Neural crest cell (in vitro differentiated cells): ENCODE measurements around the gene F11R. TPM values are rescaled to one million over a fixed set of nuclear protein-coding genes. Genes with fewer than 3 reads are reported as not detected.
"Not testable (repeated sequence)": the region's sequence is repeated elsewhere in the genome, so short reads cannot be mapped to it uniquely, and the experiment has no call there.

Experiments used
- DNase-seq: peaks from one replicate; pipeline ENCODE4 v3.0.0; 2021; ENCODE audit warnings: low read depth, mixed read lengths, low spot score
- H3K27ac Mint-ChIP-seq: one replicate; pipeline ENCODE4 v1.8.0; 2021; ENCODE audit warnings: mild to moderate bottlenecking, mixed read lengths; ENCODE audit not compliant: unreplicated experiment
- H3K27me3 Mint-ChIP-seq: 2 replicates; pipeline ENCODE4 v1.8.0; 2021; ENCODE audit warnings: low read depth, mild to moderate bottlenecking, mixed read lengths
- H3K36me3 Mint-ChIP-seq: 2 replicates; pipeline ENCODE4 v1.8.0; 2021; ENCODE audit warnings: low read depth, mild to moderate bottlenecking, mixed read lengths
- H3K4me1 Mint-ChIP-seq: 2 replicates; pipeline ENCODE4 v1.8.0; 2021; ENCODE audit warnings: mixed read lengths
- H3K4me3 Mint-ChIP-seq: one replicate; pipeline ENCODE4 v1.8.0; 2021; ENCODE audit warnings: mild to moderate bottlenecking, mixed read lengths
- H3K9me3 Mint-ChIP-seq: 2 replicates; pipeline ENCODE4 v1.8.0; 2021; ENCODE audit warnings: mixed read lengths
- total RNA-seq: library from RNA; stranded (reverse); gene quantifications from 2 replicates; pipeline ENCODE4 v1.2.1, GENCODE V29; 2021
- TF ChIP-seq, protein P1 (sequence below): fragments of 200-600 bp; sonication (generic); conservative IDR thresholded peaks from 2 replicates; pipeline ENCODE4 v1.5.0; 2021; ENCODE audit warnings: antibody characterized with exemption, mild to moderate bottlenecking

The F11R gene
- total RNA-seq, 1 donor from 2014 or later: 3.5 TPM

DNA sequence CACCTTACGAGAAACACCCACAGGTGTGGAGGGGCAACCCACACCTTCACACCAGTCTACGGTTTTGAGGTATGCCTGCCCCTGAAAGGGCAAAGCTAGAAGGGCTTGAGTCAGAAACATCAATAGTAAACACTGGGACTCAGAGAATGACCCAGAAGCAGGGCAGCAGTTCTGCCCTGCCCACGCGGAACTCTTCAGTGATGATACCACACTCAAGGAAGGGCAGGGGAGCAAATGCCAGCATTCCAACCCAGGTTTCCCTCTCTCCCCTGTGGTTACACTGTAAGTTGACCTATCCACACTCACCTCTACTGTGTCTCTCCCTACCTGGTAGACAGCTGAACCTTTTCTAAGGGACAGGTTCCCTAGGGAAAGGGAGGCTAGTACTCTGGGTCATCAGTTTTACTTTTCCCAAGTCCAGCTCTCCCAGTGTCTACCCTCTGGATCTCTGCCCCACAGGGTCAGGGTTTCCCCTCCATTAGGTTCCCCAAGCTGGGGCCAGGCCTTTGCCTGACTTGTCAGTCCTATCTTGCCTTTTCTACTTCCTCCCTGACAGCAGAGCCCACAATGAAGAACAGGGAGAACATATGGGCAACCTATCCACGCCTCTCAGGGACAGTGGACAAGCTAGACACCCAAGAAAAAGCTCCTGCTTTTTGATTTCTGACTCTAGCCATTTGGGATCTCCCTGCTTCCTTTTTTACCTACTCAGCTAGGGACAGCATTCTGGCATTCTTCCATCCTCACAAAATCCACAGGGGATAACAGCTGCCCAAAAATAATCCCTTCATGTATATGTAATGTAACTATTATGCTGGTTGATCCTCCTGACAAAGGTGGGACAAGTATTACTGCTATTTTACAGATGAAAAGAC lies 3.0 kb downstream of the F11R start:
- H3K4me3 Mint-ChIP-seq: no peak overlapping the region

DNA sequence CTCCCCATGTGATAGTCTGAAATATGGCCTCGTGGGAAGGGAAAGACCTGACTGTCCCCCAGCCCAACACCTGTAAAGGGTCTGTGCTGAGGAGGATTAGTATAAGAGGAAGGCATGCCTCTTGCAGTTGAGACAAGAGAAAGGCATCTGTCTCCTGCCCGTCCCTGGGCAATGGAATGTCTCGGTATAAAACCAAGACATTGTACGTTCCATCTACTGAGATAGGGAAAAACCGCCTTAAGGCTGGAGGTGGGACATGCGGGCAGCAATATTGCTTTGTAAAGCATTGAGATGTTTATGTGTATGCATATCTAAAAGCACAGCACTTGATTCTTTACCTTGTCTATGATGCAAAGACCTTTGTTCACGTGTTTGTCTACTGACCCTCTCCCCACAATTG lies 3.8 kb downstream of the F11R start:
- Mint-ChIP-seq H3K4me1 (peaks cover 34% of the 10 kb centered on the region), H3K27me3 (peaks cover 51% of the 10 kb centered on the region)
- H3K4me3 Mint-ChIP-seq, H3K27ac Mint-ChIP-seq, H3K36me3 Mint-ChIP-seq, DNase-seq, H3K9me3 Mint-ChIP-seq: not testable (repeated sequence)

More for the DNA sequence above, 3.0 kb downstream of the F11R start:
- Mint-ChIP-seq H3K36me3 (no peaks in the 10 kb centered on the region), H3K27me3 (peaks cover 58% of the 10 kb centered on the region), H3K27ac (no peak overlapping the region), H3K9me3 (no peaks in the 10 kb centered on the region), H3K4me1 (peaks cover 34% of the 10 kb centered on the region)
- DNase-seq: no peak
- TF ChIP-seq, protein P1, sequence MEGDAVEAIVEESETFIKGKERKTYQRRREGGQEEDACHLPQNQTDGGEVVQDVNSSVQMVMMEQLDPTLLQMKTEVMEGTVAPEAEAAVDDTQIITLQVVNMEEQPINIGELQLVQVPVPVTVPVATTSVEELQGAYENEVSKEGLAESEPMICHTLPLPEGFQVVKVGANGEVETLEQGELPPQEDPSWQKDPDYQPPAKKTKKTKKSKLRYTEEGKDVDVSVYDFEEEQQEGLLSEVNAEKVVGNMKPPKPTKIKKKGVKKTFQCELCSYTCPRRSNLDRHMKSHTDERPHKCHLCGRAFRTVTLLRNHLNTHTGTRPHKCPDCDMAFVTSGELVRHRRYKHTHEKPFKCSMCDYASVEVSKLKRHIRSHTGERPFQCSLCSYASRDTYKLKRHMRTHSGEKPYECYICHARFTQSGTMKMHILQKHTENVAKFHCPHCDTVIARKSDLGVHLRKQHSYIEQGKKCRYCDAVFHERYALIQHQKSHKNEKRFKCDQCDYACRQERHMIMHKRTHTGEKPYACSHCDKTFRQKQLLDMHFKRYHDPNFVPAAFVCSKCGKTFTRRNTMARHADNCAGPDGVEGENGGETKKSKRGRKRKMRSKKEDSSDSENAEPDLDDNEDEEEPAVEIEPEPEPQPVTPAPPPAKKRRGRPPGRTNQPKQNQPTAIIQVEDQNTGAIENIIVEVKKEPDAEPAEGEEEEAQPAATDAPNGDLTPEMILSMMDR: no peak

DNA sequence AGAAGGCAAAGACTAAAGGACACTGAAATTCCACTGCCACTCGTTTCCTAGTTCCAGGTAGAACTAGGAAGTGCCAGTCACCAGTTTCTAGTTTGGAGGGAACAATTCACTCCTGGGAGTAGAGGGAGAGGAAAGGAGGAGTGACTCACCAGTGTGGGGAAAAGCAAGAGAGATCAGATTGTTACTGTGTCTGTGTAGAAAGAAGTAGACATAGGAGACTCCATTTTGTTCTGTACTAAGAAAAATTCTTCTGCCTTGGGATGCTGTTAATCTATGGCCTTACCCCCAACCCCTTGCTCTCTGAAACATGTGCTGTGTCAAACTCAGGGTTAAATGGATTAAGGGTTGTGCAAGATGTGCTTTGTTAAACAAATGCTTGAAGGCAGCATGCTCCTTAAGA lies 4.3 kb downstream of the F11R start:
- Mint-ChIP-seq H3K27me3 (peaks cover 46% of the 10 kb centered on the region), H3K4me1 (peaks cover 34% of the 10 kb centered on the region)
- not testable (repeated sequence) for H3K27ac Mint-ChIP-seq, H3K4me3 Mint-ChIP-seq, DNase-seq, H3K36me3 Mint-ChIP-seq, H3K9me3 Mint-ChIP-seq

DNA sequence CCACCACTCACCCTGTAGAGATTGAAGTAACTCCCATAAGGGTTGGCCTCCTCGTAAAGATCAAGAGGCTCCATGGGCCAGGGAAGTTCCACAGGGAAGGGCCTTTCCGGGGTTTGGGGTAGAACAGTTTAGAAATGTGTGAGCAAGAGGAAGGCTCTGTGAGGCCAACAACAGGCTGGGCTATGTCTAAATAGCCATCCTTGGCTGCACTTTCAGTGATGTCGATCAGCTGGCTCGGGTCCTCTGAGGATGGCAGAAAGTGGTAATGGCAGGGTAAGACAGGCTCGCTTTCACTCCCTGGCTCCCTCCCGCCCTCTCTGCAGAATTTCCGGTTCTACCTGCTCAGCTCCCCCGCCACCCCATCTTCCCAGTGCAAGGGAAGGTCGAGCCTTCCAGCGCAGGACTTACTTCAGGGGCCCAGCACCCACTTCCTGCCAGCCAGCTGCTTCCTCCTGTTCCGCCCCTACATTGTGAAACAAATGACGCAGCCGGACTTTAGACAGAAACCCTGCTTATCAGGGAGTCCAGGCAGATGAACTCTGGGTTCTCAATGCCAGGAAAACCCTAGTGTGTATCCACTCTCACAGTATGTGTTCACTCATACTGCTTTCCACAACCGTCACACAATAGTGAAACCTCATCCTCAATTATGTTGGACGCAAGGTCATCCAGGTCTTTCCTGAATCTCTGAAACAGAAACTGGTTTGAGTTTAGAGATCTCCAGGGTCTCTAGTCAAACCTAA lies 7.3 kb downstream of the F11R start:
- H3K27ac Mint-ChIP-seq: no peak overlapping the region
- TF ChIP-seq, protein P1: no peak
- no peak overlapping the region for H3K4me3 Mint-ChIP-seq
- peaks cover 13% of the 10 kb centered on the region for H3K4me1 Mint-ChIP-seq
- peaks cover 16% of the 10 kb centered on the region for H3K27me3 Mint-ChIP-seq
- no peaks in the 10 kb centered on the region for H3K36me3 Mint-ChIP-seq
- no peak for DNase-seq
- H3K9me3 Mint-ChIP-seq: no peaks in the 10 kb centered on the region

DNA sequence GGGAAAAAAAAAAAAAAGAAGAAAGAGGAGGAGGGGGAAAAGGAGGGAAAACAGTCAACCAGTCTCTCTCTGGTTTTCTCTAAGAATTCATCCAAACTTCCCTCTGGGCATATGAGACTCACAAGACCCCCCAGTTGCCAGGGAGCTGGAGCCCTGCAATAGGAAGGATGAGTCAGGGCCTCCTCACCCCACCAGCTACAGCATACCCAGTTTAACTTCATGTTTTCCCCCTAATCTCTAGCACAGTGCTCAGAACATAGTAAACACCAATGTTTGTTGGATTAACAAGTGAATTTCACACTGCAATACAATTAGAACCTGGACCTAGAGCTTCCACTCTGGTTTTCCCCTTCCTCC lies 7.8 kb downstream of the F11R start:
- no peaks in the 10 kb centered on the region for H3K9me3 Mint-ChIP-seq
- no peak for DNase-seq
- H3K4me1 Mint-ChIP-seq: peaks cover 13% of the 10 kb centered on the region
- H3K36me3 Mint-ChIP-seq: no peaks in the 10 kb centered on the region
- no peak overlapping the region for H3K4me3 Mint-ChIP-seq
- no peak overlapping the region for H3K27ac Mint-ChIP-seq
- H3K27me3 Mint-ChIP-seq: peaks cover 11% of the 10 kb centered on the region
- TF ChIP-seq, protein P1: no peak

DNA sequence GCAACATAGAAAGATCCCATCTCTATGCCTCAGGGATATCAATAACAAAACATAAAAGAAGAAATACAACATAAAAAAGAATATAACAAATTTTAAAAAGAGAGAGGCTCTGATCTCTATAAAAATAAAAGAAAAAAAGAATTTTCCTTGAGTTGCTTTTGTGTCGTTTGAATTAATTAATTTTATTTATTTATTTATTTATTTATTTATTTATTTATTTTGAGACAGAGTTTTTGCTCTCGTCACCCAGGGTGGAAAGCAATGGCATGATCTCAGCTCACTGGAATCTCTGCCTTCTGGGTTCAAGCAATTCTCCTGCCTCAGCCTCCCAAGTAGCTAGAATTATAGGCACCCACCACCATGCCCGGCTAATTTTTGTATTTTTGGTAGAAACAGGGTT lies 8.5 kb downstream of the F11R start:
- Mint-ChIP-seq H3K36me3 (no peaks in the 10 kb centered on the region), H3K27me3 (peaks cover 5% of the 10 kb centered on the region), H3K9me3 (no peaks in the 10 kb centered on the region), H3K4me3 (no peak overlapping the region), H3K4me1 (peaks cover 13% of the 10 kb centered on the region), H3K27ac (no peak overlapping the region)
- TF ChIP-seq, protein P1: no peak
- no peak for DNase-seq
